Psoas muscle (tissue), 8 donors: ENCODE results near the gene POLL. TPM values are rescaled to one million over a fixed set of nuclear protein-coding genes. Genes with fewer than 3 reads are reported as not detected.
"Not testable (repeated sequence)": the region's sequence is repeated elsewhere in the genome, so short reads cannot be mapped to it uniquely, and the experiment has no call there.

Source experiments
- ATAC-seq, 4 donors: fragments of 200-7000 bp; cut with Tn5 transposase; one replicate each; pipeline ENCODE4 v1.9.1; 2020; ENCODE audit warnings: moderate library complexity in 3 of 4, mild to moderate bottlenecking in 2 of 4
- DNase-seq, 2 donors: peaks; one replicate each; pipeline ENCODE4 v3.0.0-alpha.2; 2020
- H3K27ac ChIP-seq: fragments of 200-600 bp; one replicate; pipeline ENCODE4 v1.8.0; 2022
- H3K27me3 ChIP-seq, 3 donors: fragments of 200-600 bp in 1 of 3; one replicate each; pipeline versions ENCODE4 v1.6.1 to v1.8.0; 2013 to 2022; ENCODE audit warnings: low read length in 2 of 3, mild to moderate bottlenecking in 2 of 3, moderate library complexity in 1 of 3; ENCODE audit not compliant: insufficient read depth in 3 of 3
- H3K36me3 ChIP-seq, 2 donors: fragments of 200-600 bp in 1 of 2; one replicate each; pipeline versions ENCODE4 v1.6.1 to v1.8.0; 2013 to 2022; ENCODE audit warnings: low read depth in 1 of 2, mild to moderate bottlenecking in 1 of 2, moderate library complexity in 1 of 2; ENCODE audit not compliant: insufficient read depth in 1 of 2
- H3K4me1 ChIP-seq: fragments of 200-600 bp; one replicate; pipeline ENCODE4 v1.8.0; 2022
- H3K4me3 ChIP-seq: fragments of 200-600 bp; one replicate; pipeline ENCODE4 v1.8.0; 2022; ENCODE audit warnings: mild to moderate bottlenecking
- H3K9me3 ChIP-seq: fragments of 200-600 bp; one replicate; pipeline ENCODE4 v1.8.0; 2022
- WGBS, 3 donors: extraction: QIAGEN DNeasy Blood & Tissue Kit; methylation state at CpG; one replicate each; pipeline versions ENCODE4 v1.1.6 to v1.1.7; 2013; 5-methylcytosine and 5-hydroxymethylcytosine counted together
- intact Hi-C, 2 donors: fragments of 100-400 bp; cut with DNase I; formaldehyde crosslinking; loops; one replicate each; pipeline versions ENCODE4 v1.11.0 to v1.14.2; 2022
- long read RNA-seq, 2 donors: library from polyadenylated mRNA; unstranded; transcript quantifications; one replicate each; pipeline ENCODE4 v2.0.0, GENCODE V29; 2021
- polyA plus RNA-seq, 3 donors: library from polyadenylated mRNA; stranded (reverse); fragments of 200-250 nt; gene quantifications; one replicate each; pipeline ENCODE4 v1.2.3, GENCODE V29; 2013
- total RNA-seq, 4 donors: library from RNA; stranded (reverse); fragmentation: NEBNext Ultra II Directional in 2 of 4; extraction: Animal tissue kit (Norgen Biotek cat#: 25700) in 2 of 4; gene quantifications; one replicate each; pipeline versions ENCODE4 v1.2.1 to v1.2.4, GENCODE V29; 2021 to 2023
- TF ChIP-seq, protein P1 (sequence below): fragments of 200-600 bp; IDR thresholded peaks from one replicate; pipeline ENCODE4 v1.8.0; 2022; ENCODE audit warnings: antibody characterized with exemption
- donor health status: healthy with polysubstance abuse.
- donor health status: DM: no; HTN: no; CAD: no; lungs with moderate emphysema.
- donor health status: Bipolar disorder and iron deficiency.
- donor health status: healthy.
- donor health status: DM: yes; HTN: yes; CAD: no.
- donor health status: DM: no; HTN: no; CAD: no.
- donor health status: DM: no; HTN: no; CAD: no.
- donor health status: DM: yes; HTN: yes; CAD: no.

POLL gene
- total RNA-seq (10 to 100 TPM; 21.2 to 29.3 (median 23.8) TPM), polyA plus RNA-seq (10 to 100 TPM; 19.0 to 24.1 (median 21.6) TPM)
- long read RNA-seq, donor 1, partial matches to known transcripts = 0 of 3 reads
- long read RNA-seq, donor 1, other reads (novel, unspliced or antisense) = 3 of 3 reads
- long read RNA-seq, donor 2, partial matches to known transcripts = 8 of 40 reads
- long read RNA-seq, donor 2, other reads (novel, unspliced or antisense) = 26 of 40 reads

DNA sequence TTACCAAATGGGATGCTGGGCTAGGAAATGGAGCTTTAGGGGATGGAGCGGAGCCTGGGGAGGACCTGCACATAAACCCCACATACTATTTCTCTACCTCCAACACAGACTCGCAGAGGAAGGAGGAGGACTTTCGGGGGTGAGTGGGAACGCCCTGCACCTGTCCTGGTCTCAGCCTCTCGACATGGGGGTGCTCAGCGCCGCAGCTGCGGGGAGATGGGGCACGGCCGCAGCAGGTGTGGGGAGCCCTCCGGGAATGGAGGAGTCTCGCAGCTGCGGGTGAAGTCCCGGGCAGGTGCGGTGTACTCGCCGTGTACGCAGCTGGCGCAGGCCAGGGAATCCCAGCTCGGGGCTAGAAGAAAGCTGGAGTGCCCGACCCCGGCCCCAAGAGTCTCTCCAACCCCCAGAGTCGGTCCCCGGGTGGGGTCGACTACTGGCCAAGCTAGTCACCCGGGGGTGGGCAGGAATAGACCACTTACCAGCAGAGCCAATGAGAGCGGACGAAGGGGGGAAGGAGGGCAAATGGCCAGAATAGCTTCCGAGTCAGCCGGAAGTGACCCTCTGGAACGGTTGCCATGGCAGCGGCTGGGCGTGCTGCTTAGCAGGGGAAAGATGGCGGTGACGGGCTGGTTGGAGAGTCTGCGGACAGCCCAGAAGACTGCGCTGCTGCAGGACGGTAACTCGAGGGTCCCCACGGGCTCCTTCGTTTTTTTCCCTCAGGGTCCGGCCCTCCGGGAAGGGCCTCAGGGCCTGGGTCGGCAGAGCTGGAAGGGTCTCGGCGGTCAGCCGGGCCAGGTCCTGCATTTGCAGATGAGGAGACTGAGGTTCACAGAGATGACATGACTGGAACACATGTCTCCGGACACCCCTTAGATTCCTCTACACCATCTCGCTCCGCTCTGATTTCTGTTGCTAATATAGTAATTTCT, at the start of gene POLL, which contains the start of gene DPCD:
Gene POLL (minus strand): TSS at position 533 of the 929 bp plus-strand sequence. CDS start 897 bp downstream, outside the sequence.
Gene DPCD (plus strand): TSS at position 597 of the 929 bp plus-strand sequence. CDS start 16 bp downstream, at position 613.
- intact Hi-C loops = no loop called here
- H3K27me3 ChIP-seq = no peaks in the 10 kb centered on the region
- 0 to 1% (median 0%) methylated on average over 42 to 50 of the region's 50 CpGs for WGBS, 3 donors
- DNase-seq = peak; percentile 98 to 99
- peak; percentile 97 to 99 (median 98) for ATAC-seq
- H3K4me3 ChIP-seq = peak within 1 kb of the TSS; percentile 91
- peak within 1 kb of the TSS; percentile 89 for H3K27ac ChIP-seq
- TF ChIP-seq, protein P1, sequence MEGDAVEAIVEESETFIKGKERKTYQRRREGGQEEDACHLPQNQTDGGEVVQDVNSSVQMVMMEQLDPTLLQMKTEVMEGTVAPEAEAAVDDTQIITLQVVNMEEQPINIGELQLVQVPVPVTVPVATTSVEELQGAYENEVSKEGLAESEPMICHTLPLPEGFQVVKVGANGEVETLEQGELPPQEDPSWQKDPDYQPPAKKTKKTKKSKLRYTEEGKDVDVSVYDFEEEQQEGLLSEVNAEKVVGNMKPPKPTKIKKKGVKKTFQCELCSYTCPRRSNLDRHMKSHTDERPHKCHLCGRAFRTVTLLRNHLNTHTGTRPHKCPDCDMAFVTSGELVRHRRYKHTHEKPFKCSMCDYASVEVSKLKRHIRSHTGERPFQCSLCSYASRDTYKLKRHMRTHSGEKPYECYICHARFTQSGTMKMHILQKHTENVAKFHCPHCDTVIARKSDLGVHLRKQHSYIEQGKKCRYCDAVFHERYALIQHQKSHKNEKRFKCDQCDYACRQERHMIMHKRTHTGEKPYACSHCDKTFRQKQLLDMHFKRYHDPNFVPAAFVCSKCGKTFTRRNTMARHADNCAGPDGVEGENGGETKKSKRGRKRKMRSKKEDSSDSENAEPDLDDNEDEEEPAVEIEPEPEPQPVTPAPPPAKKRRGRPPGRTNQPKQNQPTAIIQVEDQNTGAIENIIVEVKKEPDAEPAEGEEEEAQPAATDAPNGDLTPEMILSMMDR = no peak
- no peaks in the 10 kb centered on the region for H3K9me3 ChIP-seq
- peaks cover 11% of the 10 kb centered on the region for H3K4me1 ChIP-seq
- peaks cover 2 to 34% of the 10 kb centered on the region in 2 donors for H3K36me3 ChIP-seq

DNA sequence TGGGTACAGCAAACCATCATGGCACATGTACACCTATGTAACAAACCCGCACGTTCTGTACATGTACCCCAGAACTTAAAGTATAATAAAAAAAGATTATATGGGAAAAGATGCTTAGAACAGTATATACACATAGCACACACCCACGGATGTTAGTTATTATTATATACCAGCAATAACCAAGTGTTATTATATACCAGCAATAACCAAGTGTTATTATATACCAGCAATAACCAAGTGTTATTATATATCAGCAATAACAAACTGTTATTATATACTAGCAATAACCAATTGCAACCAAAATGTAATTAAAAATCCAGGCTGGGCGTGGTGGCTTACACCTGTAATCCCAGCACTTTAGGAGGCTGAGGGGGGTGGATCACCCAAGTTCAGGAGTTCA, 45.5 kb upstream of the POLL start:
- DNase-seq, H3K9me3 ChIP-seq, H3K4me3 ChIP-seq, intact Hi-C loops, H3K27me3 ChIP-seq, ATAC-seq, H3K4me1 ChIP-seq, H3K27ac ChIP-seq, H3K36me3 ChIP-seq: not testable (repeated sequence)
- 97 to 99% (median 98%) methylated on average over 4 of the region's 4 CpGs for WGBS, 3 donors

DNA sequence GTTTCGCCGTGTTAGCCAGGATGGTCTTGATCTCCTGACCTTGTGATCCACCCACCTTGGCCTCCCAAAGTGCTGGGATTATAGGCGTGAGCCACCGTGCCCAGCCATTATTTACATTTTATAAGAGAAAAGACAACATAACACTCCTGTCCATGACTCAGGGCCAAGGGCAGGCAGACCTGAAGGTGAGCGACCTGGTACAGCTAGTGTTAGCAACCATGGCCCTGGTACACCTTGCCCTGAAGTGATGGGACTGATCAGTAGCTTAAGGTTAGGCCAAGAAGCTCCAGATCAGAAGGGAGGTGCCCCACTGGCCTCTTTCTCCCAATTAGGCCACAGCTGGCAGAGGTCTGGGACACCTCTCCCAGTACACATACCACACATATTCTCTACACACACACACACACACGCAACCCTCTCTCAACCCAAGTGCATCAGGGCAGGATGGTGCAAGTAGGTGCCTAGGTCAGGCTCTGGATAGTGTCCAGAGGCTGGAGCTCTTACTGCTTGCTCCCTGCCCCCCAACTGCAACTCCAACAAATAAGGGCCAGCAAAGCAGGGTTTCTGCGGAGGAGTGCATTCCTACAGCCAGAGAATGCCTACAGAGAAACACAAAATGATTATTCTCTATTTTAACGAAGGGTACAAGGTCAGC, 43.9 kb upstream of the POLL start:
- WGBS, 3 donors = 87 to 89% (median 88%) methylated on average over 8 of the region's 8 CpGs
- no peak for ATAC-seq
- Histone ChIP-seq H3K4me1 (no peaks in the 10 kb centered on the region), H3K36me3 (peaks cover 0 to 3% of the 10 kb centered on the region in 2 donors), H3K27me3 (no peaks in the 10 kb centered on the region), H3K4me3 (no peak overlapping the region), H3K27ac (no peak overlapping the region), H3K9me3 (no peaks in the 10 kb centered on the region)
- TF ChIP-seq, protein P1 = no peak
- intact Hi-C loops = no loop called here
- DNase-seq = no peak

- WGBS, 3 donors = 96 to 100% (median 98%) methylated on average over 1 of the region's 1 CpG
- TF ChIP-seq, protein P1 = no peak
- no peaks in the 10 kb centered on the region for H3K27me3 ChIP-seq
- no peak for ATAC-seq
- intact Hi-C loops = no loop called here
- no peak overlapping the region for H3K27ac ChIP-seq
- H3K36me3 ChIP-seq = peaks cover 0 to 3% of the 10 kb centered on the region in 2 donors
- H3K9me3 ChIP-seq = no peaks in the 10 kb centered on the region
- peaks cover 12% of the 10 kb centered on the region for H3K4me1 ChIP-seq
- no peak overlapping the region for H3K4me3 ChIP-seq
- no peak for DNase-seq
Observed at GRCh38 chr10:101630633-101630920, 42.5 kb upstream of the POLL start.
